Measurements from ENCODE around the gene IL10RB. TPM values are rescaled to one million over a fixed set of nuclear protein-coding genes. Genes with fewer than 3 reads are reported as not detected.

IL10RB gene
- total and polyA plus RNA-seq, 10 of the 15 experiments (the other 5 are each of a cell fraction or from before 2014, with no cell fraction given) = 15.0 to 55.1 (median 34.9) TPM

- peak; percentile 100 for TF ChIP-seq TCF12 (IDR thresholded peaks at IDR 0.05; ENCODE audit: low read depth, low read length)
- peak; percentile 83 for TF ChIP-seq SPI1 (IDR thresholded peaks at IDR 0.05; ENCODE audit: borderline replicate concordance, insufficient read depth, low read depth, low read length)
- peak; percentile 38; the same call in 1 of the 2 replicates for TF ChIP-seq ATF7 (IDR thresholded peaks at IDR 0.05; ENCODE audit: low read depth)
- peak in 2 of 3 experiments; percentile 5 to 33; a peak in 2 of 6 replicates for TF ChIP-seq CTCF (IDR thresholded peaks at IDR 0.05 in 2 of 3, conservative IDR thresholded peaks at IDR 0.05 in 1 of 3; ENCODE audit: control insufficient read depth in 2 of 3, extremely low read depth in 1 of 3, insufficient read depth in 1 of 3, low read depth in 3 of 3, low read length in 3 of 3)
- TF ChIP-seq FOXK2 (IDR thresholded peaks at IDR 0.05) = no peak
- TF ChIP-seq SREBF1 (IDR thresholded peaks at IDR 0.05; ENCODE audit: low read length) = no peak
- no peak for TF ChIP-seq SIN3A (IDR thresholded peaks at IDR 0.05; ENCODE audit: low read depth, low read length)
- TF ChIP-seq DPF2 (IDR thresholded peaks at IDR 0.05) = peak; percentile 94
- TF ChIP-seq IKZF1 (conservative IDR thresholded peaks at IDR 0.05) = peak; percentile 92
- no peak for TF ChIP-seq REST (IDR thresholded peaks at IDR 0.05; ENCODE audit: low read depth, low read length)
- peak; percentile 95 for TF ChIP-seq CBFB (IDR thresholded peaks at IDR 0.05; ENCODE audit: low read depth)
- TF ChIP-seq RELA (IDR thresholded peaks at IDR 0.05; ENCODE audit: borderline replicate concordance, partially characterized antibody) = no peak
- no peak for TF ChIP-seq ASH2L (IDR thresholded peaks at IDR 0.05; ENCODE audit: borderline replicate concordance, low read depth)
- TF ChIP-seq BRCA1 (IDR thresholded peaks at IDR 0.05; ENCODE audit: low read depth, low read length) = no peak
- no peak for TF ChIP-seq FOS (IDR thresholded peaks at IDR 0.05; ENCODE audit: borderline replicate concordance, extremely low read depth, insufficient read length)
- no peak for TF ChIP-seq ZBED1 (IDR thresholded peaks at IDR 0.05; ENCODE audit: borderline replicate concordance)
- no peak for TF ChIP-seq NKRF (conservative IDR thresholded peaks at IDR 0.05)
- TF ChIP-seq USF2 (IDR thresholded peaks at IDR 0.05; ENCODE audit: borderline replicate concordance, low read depth, low read length) = no peak
- TF ChIP-seq MEF2B (IDR thresholded peaks at IDR 0.05; ENCODE audit: partially characterized antibody, poor library complexity, severe bottlenecking) = peak; percentile 83
- TF ChIP-seq POLR2AphosphoS2 (IDR thresholded peaks at IDR 0.05; ENCODE audit: low read depth, low read length) = no peak
- no peak for TF ChIP-seq NR2C2 (IDR thresholded peaks at IDR 0.05; ENCODE audit: borderline replicate concordance, control insufficient read depth, insufficient read length, low read depth)
- TF ChIP-seq BMI1 (IDR thresholded peaks at IDR 0.05; ENCODE audit: borderline replicate concordance) = peak; percentile 70; the same call in 1 of the 2 replicates
Measured at GRCh38 chr21:33308586-33309490, 42.7 kb downstream of the IL10RB start (continued).
